ELR (cell line): ENCODE results near the gene YBX1.
"Not testable (repeated sequence)": the region's sequence is repeated elsewhere in the genome, so short reads cannot be mapped to it uniquely, and the experiment has no call there.

Source experiments
- DNase-seq: peaks from one replicate; pipeline ENCODE4 v3.0.0-alpha.2; 2015; ENCODE audit warnings: low read depth

The YBX1 gene

GRCh38 chr1:42681741-42682483 lies at the start of gene YBX1:
Gene YBX1, plus strand, starts transcription at chr1:42682418. Its CDS starts 148 bp downstream, at chr1:42682566.
- DNase-seq, result peak; percentile 99

DNA sequence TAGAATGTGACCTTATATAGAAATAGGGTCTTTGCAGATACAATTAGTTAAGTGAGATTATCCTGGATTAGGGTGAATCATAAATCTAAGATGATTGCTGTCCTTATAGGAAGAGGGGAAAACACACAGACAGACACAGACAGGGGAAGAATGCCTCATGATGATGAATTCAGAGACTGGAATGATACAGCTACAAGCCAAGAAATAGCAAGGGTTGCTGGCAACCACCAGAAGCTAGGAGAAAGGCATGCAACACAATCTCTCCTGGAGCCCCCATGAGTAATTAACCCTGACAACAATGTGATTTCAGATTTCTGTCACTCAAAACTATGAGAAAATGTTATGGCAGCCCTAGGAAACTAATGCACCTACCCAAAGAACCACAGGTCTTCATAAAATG lies 43.1 kb upstream of the YBX1 start:
- no peak for DNase-seq

DNA sequence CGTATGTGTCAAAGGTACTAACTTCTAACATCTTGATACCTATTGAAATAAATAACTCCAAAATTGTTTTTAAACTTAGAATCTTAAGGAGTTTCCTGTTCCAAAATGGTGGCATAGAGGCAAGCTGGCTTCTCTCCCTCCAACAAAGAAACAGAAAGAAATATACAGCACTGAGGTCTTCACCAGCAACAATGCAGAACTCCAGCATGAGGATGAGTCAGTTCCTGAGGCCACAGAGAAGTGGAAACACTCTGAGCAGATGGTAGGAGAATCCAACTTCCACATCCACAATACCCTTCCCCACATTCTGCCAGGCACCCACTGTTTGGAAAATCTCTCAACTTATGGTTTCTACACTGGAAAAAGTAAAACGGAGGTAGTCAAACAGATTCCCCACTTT lies 36.2 kb upstream of the YBX1 start:
- DNase-seq, result peak; percentile 27

DNA sequence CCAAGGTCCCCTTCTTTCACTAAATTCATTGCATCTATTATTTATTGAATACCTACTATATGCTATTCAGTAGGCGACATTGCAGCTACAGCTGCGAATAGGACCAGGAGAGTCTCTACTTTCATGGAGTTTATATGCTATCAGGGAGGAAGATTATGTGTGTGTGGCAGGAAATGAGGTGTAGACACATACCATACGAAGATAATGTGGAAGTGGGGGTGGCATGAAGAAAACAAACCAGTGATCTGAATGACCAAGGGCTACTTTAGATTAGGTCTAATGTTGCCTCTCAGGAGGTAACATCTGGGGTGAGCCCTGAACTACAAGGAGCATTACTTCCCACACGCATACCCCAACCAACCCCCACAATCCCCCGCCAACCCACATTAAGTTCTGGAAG lies 25.0 kb upstream of the YBX1 start:
- no peak for DNase-seq

DNA sequence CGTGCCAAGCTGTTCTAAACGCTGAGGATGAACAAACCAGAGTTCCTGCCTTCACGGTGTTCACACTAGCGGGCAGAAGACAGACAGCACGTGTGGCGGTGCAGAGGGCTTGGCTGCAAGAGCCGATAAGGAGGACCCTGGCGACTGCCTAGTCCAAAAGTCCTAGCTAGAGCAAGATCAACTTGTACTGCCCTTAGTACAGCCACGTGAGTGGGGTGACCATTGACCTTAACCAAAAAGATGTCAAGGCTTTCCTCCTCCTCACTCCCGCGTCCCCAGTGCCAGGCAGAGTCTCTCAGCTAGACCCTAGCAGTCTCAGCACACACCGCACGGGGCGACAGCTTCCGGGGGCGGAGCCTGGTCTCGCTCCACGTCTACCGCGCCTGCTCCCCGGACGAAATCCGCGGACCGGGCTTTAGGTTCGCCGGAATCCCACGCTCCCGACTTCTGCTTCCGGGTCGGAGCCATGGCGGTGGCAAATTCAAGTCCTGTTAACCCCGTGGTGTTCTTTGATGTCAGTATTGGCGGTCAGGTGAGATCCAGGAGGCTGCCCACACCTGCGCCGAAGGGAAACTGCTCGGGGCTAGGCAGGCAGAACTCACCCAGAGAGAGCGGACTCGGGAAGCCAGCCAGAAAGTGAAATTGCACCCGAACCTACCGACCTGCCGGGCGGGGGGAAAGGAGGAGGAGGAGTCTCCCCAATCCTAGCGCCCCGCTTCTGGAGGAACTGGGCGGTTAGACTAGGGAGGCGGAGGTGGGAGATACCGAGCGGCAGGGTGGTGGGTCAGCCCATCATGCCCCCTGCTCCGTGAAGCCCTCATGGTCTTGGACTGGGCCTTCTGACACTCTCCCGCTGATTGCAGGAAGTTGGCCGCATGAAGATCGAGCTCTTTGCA lies 24.0 kb upstream of the YBX1 start, which contains the start of gene PPIH:
Gene PPIH (plus strand): TSS at position 443 of the 896 bp plus-strand sequence. CDS start 24 bp downstream, at position 467.
- DNase-seq, result peak; percentile 95

DNA sequence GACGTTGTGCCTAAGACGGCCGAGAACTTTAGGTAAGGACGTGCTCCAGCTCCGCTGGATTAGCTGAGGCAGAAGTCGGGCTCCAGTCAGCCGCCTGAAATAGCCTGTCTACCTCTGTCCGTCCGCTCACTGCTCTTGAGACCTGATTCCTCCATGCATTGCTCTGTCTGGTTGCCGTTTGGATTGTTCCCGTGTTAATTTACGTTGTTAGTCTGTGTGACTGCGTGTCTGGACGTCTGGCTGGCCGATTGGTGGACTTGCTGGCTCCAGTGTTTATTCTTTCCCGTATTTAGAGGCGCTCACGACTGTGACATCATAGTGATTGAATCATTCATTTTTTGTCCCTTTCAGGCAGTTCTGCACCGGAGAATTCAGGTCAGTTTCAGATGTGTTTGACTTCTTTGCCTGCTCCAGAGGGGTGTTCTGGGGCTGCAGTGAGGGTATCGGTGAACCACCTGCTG lies 23.3 kb upstream of the YBX1 start:
- DNase-seq, result peak; percentile 41

GRCh38 chr1:42660907-42661500 lies 21.2 kb upstream of the YBX1 start:
- peak; percentile 15 for DNase-seq

DNA sequence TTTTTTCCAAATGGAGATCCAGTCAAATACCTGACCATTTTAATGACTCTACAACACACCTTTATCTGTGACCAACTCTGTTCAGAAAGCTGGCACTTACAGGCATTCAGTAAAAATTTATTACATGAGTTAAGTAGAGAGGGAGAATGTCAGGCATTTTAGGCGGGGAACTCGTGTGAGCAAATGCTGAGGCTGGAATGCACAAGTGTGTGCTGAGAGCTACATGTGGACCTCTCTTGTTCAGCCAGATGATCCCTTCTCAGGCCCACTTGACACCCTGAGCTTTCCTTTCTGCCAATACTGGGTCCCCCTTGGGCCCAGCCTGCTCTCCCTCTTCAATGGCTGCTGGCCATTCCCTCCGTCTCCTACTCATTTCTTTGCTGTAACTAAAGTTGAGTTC lies 12.3 kb upstream of the YBX1 start:
- no peak for DNase-seq

DNA sequence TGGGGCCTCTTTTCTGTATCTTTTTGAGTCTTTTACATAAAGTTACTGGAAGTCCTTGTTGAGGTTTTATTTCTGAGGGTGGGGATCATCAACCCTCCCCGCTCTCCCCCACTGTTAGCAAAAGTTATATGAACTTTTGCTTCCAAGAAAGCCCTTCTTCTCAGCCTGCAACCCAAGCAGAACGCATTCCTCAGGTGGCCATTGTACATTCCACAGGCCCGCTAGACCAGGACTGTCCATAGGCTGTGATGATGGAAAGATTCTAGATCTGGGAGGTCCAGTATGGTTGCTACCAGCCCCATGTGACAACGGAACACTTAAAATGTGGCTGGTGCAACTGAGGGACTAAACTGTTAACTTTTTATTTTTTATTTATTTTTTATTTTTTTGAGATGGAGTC lies 11.8 kb upstream of the YBX1 start:
- no peak for DNase-seq

DNA sequence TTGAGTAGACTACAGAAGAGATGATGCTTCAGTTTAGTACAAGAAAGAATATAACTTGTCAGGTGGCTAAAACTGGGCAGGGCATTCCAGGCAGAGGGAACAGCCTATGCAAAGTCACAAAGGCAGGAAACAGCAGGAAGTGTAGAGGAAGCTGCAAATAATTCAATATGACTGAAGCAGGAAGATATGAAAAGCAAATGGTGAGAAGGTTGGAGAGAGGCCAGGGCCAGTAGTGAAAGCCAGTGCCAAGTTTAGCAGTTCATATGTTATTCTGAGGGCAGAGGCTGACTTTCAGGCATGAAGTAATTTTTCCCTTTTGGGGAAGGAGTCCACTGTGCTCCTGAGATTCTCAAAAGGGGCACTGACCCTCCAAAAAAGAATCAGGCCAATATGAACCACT lies 8.0 kb upstream of the YBX1 start:
- no peak for DNase-seq

DNA sequence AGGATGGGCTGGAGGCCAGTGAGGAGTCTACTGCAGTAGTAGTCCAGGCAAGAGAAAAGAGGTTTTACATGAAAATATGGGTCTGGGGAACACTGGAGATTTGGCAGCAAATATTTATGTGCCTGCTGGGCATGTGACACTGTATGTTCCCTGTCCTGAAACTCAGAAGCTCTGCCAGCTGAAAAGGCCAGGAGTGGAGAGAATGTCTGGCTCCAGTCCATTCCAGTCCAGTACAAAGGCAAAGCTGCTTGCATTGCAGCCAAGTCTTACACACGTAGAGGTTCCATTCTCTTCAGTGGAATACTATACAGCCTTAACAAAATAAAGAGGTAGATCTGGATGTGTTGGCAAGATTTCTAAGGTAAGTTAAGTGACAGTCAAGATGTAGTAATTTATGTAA lies 7.5 kb upstream of the YBX1 start:
- no peak for DNase-seq

DNA sequence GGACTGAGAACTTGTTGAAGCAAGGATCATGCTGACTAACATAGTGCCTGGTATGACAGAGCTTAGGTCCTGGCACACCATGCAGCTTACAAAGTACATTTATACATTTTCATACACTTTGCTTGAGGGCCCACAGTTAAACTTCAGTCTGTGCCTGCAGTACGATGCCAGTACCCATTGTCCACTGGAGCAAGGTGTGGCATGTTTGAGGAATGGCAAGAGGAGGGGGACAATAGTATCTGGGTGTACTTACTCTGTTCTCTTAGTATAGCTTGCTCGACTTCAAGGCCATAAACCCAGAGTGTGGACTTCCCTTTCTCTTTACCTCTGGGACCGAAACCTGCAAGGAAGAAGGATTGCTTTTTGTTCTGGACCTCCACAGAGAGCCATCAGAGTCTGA lies 6.8 kb upstream of the YBX1 start:
- DNase-seq, result no peak

DNA sequence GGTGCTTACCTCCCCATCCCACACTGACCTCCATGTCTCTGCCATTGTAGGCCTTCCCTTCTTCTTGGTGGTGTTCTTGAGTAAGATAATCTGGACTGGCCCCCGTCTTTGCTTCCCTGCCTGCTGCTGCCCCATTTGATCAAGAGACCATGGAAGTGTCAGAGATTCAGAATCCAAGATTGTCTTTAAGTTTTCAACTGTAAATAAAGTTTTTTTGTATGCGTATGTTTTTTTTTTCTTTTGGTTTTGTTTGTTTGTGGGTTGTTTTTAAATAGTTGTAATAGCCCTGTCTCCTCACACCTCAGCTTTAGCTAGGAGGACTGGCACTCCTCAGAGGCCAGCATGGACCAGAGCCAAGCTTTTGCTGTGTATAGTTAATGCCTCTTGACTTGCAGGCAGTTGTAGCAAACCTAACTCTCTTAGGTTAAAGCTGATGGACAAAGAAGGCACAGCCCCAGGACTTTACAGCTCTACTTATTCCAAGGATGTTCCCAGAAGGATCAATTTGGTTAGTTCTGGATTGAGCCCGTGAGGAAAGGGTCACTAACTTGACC lies 5.6 kb upstream of the YBX1 start:
- DNase-seq, result no peak

- DNase-seq, result peak; percentile 54
Observed at GRCh38 chr1:42679364-42679983, 2.7 kb upstream of the YBX1 start.

DNA sequence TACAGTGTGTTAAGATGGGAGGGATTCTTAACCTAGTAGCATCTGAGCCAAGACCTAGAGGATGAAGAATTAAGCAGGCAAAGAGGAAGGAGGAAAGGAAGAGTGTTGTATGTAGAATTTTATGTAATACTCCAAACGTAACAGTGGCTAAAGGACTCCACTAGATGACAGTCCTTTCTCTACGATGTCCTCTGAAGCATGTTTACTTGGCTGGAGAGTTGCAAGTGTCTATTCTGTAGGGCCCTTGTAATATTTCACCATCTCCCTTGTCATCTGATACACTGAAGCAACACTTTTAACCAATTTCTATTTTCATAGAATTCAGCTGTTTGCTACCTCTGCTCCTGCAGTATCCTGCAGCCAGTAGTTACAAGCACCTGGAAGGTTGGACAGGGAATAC lies 2.2 kb upstream of the YBX1 start:
- DNase-seq, result no peak

DNA sequence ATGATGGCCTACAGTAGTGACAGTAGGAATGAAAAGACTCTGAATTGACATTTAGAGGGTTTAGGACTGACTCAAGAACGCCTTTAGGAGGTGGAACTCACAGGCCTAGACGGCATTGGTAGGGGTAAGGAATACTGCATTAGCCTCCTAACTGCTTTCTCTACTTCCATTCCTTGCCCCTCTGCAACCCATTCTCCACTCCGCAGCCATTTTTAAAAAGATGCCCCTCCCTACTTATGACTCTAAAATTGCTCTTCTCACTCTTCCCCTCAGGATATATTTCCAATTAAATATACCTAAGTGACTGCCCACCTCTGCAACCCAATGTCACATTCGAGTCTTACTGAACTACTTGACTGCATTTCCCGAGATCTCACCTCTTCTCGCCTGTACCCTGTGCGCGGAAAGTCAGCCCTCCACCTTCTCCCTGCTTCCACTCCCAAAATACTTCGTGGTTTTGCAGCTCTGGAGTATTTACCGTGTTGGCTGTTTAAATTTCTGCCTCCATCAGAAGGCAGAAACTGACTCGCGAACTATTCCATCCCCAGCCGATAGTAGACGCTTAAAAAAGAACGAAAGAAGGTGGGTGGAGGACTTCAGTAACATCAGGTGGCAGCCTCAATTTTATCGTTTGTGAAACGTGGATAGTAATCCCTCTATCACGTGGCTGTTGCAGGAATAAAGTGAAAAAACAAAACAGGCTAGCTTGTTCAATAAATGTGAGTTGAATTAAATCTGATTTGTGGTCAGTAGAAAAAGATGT lies 1.1 kb upstream of the YBX1 start:
- peak; percentile 52 for DNase-seq

GRCh38 chr1:42682484-42682738 lies 193 bp downstream of the YBX1 start:
- not testable (repeated sequence) for DNase-seq

GRCh38 chr1:42682739-42683531 lies 717 bp downstream of the YBX1 start:
- DNase-seq, result peak; percentile 76

- peak; percentile 56 for DNase-seq
Observed at GRCh38 chr1:42684139-42684538, 1.9 kb downstream of the YBX1 start.

DNA sequence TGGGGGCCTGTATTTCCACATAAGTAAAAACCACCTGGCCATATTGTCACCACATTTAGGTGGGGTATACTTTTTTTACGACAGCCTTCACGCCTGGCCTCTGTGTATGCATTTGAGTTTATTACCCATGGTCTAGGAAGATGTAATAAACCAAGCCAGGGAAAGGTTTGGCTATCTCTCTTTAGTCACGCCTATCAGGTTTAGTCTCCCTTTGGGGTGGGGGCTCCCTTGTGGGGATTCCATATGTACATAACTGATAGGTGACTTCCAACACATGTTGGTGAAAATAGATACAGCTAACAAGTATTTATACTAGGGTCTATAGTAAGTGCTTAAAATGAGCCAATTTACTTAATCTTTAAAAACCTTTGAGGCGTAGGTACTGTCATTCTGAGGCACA lies 4.2 kb downstream of the YBX1 start:
- DNase-seq, result no peak

DNA sequence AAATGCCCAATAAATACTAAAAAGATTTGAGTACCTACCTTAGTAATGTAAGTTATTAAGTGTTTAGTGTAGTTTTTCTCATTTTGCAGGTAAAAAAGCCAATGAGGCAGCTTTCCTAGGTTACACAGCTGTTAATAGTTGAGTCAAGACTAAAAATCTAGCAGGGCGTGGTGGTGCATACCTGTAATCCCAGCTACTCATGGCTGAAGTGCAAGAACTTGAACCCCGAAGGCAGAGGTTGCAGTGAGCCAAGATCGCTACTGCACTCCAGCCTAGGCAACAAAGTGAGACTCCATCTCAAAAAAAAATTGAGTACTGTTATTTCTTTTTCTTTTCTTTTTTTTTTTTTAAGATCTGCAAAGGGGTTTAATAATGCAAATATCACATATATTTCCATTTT lies 7.7 kb downstream of the YBX1 start:
- DNase-seq, result no peak
